ENCODE results near the gene BRD3. TPM values are rescaled to one million over a fixed set of nuclear protein-coding genes. Genes with fewer than 3 reads are reported as not detected.

Gene BRD3
- polyA plus RNA-seq, 1 donor, result 22.7 TPM

DNA sequence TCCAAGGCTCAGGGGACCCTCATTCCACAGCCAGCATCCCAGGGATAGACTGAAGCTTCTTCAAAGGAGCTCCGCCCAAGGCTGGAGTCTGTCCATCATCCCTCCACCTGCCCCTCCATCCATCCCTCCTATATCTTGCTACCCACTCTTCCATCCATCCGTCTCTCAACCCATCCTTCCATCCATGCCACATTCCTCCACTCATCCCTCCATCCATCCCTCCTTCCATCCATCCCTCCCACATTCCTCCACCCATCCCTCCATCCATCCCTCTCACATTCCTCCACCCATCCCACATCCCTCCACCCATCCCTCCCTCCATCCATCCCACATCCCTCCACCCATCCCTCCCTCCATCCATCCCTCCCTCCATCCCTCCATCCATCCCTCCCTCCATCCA lies 70.2 kb downstream of the BRD3 start:
- Histone ChIP-seq H3K9me3 (ENCODE audit: control insufficient read depth, low read depth, low read length) (no peaks in the 10 kb centered on the region), H3K36me3 (ENCODE audit: control insufficient read depth, insufficient read depth, low read length) (no peaks in the 10 kb centered on the region), H3K27ac (ENCODE audit: low read length) (no peak overlapping the region), H3K27me3 (ENCODE audit: control insufficient read depth, insufficient read depth, low read length) (no peaks in the 10 kb centered on the region), H3K4me3 (ENCODE audit: low read length) (no peak overlapping the region), H3K4me1 (ENCODE audit: control insufficient read depth, insufficient read depth, low read length) (peaks cover 10% of the 10 kb centered on the region)
- DNase-seq, result no peak
- 100% methylated on average over 1 of the region's 2 CpGs for WGBS (ENCODE audit: insufficient coverage, low lambda C conversion rate)

DNA sequence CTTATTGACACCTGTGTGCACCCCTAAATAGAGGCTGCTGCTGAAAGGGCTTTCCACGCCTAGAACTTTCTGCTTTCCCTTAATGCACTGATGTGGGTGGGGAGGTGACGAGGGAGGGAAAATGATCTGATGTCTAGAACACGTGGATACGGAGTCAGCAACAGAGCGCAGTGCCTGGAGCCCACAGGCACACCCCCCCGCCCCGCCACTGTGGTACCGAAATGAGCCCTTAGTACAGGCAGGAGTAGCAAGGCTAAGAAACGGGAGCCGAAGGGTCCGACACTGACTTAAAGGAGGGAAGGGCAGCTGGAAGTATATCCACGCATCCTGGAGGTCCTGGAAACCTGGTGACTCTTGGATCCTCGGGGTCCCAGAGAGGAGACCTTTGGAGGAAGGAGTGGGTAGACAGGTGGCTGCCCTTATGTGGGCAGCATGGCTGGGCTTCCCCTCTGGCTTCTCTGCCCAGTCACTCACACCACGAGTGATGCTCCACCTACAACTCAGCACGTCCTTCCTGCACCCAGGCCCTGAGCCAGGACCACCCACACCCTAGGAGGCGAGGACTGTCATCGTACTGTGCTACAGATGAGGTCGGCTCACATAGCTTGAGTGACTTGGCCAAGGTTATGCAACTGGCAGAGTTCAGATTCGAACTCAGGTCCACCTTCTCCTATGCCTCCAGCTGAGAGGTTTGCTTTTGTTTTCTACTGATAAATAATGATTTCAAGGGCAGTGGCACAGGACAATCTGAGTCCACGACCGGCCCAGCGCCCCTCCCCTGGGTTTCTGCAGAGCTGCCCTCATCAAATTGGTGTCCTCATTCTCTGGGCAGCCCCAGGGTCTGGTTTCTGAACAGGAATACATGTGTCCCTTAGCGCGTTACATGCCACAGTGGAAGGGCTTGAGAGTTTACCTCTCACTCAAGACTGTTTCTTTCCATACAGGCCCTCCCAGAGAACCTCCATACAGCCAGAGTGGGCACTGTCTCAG lies 71.0 kb downstream of the BRD3 start:
- WGBS (ENCODE audit: insufficient coverage, low lambda C conversion rate), result no CpG with 5 or more reads among the region's 24 CpGs
- no peaks in the 10 kb centered on the region for H3K27me3 ChIP-seq (ENCODE audit: control insufficient read depth, insufficient read depth, low read length)
- H3K4me3 ChIP-seq (ENCODE audit: low read length), result no peak overlapping the region
- no peaks in the 10 kb centered on the region for H3K36me3 ChIP-seq (ENCODE audit: control insufficient read depth, insufficient read depth, low read length)
- DNase-seq, result no peak
- H3K9me3 ChIP-seq (ENCODE audit: control insufficient read depth, low read depth, low read length), result no peaks in the 10 kb centered on the region
- H3K27ac ChIP-seq (ENCODE audit: low read length), result no peak overlapping the region
- H3K4me1 ChIP-seq (ENCODE audit: control insufficient read depth, insufficient read depth, low read length), result peaks cover 10% of the 10 kb centered on the region

DNA sequence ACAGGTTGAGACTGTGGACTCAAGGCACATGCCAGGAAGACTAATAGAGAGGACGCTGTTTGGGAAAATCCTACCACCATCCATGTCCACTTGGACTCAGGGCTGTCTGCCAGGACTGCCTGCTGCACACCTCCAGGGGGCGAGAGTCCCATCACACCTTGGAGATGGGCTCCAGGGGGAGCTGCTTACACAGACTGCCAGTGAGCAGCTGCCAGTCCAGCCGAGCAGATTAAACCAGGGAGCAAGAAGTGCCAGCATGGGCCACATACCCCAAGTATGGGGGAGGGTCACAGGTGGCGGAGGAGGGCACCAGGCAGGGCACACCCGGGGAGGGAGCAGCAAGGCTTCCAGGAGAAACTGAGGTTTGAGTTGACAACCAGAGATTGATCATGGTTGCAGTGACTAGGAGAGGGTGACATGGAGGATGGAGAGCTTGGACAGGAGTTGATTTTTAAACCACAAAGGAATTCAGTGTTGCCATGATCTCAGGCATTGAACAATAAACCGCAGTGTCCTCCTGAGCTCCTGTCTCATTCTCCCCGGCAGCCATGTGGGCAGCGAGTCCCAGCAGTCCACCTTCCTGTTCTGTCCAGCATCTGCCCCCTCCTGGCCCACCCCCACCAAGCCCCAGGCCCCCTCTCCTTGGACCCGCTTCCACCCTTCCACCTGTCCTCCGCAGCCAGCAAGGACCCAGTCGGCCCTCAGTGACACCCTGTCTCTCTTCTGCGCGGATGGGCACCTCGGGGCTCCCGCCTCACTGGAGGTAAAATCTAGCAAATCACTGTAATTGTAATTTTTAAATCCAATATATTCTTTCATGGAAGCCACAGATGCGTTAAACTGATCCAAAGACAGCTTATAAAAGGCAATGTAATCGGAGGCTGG lies 72.6 kb downstream of the BRD3 start:
- no peaks in the 10 kb centered on the region for H3K27me3 ChIP-seq (ENCODE audit: control insufficient read depth, insufficient read depth, low read length)
- no peak overlapping the region for H3K4me3 ChIP-seq (ENCODE audit: low read length)
- H3K4me1 ChIP-seq (ENCODE audit: control insufficient read depth, insufficient read depth, low read length), result peaks cover 12% of the 10 kb centered on the region
- H3K9me3 ChIP-seq (ENCODE audit: control insufficient read depth, low read depth, low read length), result peaks cover 2% of the 10 kb centered on the region
- WGBS (ENCODE audit: insufficient coverage, low lambda C conversion rate), result no CpG with 5 or more reads among the region's 17 CpGs
- DNase-seq, result no peak
- no peak overlapping the region for H3K27ac ChIP-seq (ENCODE audit: low read length)
- H3K36me3 ChIP-seq (ENCODE audit: control insufficient read depth, insufficient read depth, low read length), result no peaks in the 10 kb centered on the region

DNA sequence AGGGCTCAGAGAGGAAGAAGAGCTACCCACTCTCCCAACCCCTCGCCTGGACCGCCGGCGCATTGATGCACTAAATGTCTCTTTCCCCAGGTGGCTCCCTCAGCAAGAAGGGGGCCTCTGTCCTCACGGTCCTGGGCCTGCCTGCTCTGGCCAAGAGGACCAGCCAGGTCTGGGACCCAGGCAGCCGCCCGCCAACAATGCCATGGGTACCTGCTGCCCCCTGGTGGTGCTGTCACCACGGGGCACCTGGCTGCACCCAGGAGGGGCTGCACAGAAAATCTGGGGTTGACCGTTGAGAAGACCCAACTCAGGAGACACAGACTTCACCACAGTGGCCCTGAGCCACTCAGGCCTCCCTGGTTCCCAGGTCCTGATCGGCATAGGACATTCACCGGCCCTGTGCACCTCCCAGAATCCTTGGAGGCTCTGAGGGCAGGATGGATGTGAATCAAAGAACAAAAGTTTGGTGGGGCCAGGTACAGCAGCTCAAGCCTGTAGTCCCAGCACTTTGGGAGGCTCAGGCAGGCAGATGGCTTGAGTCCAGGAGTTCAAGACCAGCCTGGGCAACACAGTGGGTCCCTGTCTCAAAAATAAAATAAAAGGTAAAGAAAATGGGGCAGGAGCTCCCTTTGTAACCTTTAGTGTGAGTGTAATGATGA lies 73.3 kb downstream of the BRD3 start:
- WGBS (ENCODE audit: insufficient coverage, low lambda C conversion rate), result no CpG with 5 or more reads among the region's 11 CpGs
- Histone ChIP-seq H3K4me3 (ENCODE audit: low read length) (no peak overlapping the region), H3K36me3 (ENCODE audit: control insufficient read depth, insufficient read depth, low read length) (no peaks in the 10 kb centered on the region), H3K27me3 (ENCODE audit: control insufficient read depth, insufficient read depth, low read length) (no peaks in the 10 kb centered on the region), H3K4me1 (ENCODE audit: control insufficient read depth, insufficient read depth, low read length) (peaks cover 20% of the 10 kb centered on the region), H3K9me3 (ENCODE audit: control insufficient read depth, low read depth, low read length) (peaks cover 2% of the 10 kb centered on the region), H3K27ac (ENCODE audit: low read length) (no peak overlapping the region)
- DNase-seq, result peak in 1 of 2 donors; percentile 58

DNA sequence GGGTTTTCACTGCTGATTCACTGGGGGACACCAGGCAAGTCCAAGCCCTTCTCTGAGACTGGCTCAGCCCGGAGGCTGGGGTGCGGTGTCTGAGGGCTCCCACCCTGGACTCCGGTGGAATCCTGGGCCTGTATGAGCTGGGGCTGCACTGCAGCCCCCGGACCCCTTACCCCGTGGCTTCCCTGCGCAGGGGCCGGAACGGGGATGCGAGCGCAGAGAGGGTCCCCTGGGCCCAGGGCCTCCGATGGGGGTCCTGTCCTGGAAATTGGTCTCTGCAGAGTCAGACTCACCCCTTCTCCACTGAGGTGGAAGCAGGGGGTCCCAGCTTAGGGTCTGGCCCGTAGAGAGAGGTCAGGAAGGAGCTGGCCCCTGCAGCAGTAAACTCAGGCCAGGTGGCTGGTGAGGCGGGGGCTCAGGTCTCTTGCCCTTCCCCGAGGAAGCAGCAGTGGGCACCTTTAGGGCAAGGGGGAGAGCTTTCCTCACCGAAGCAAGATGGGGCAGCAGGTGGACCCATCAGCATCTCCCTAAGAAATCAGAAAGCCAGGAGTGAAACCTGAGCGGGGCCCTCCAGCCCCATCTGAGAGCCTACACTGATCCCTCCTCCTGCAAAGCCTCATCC lies 74.1 kb downstream of the BRD3 start:
- Histone ChIP-seq H3K27ac (ENCODE audit: low read length) (peak overlapping the region; percentile 90), H3K36me3 (ENCODE audit: control insufficient read depth, insufficient read depth, low read length) (no peaks in the 10 kb centered on the region), H3K27me3 (ENCODE audit: control insufficient read depth, insufficient read depth, low read length) (no peaks in the 10 kb centered on the region), H3K9me3 (ENCODE audit: control insufficient read depth, low read depth, low read length) (peaks cover 2% of the 10 kb centered on the region), H3K4me1 (ENCODE audit: control insufficient read depth, insufficient read depth, low read length) (peaks cover 20% of the 10 kb centered on the region), H3K4me3 (ENCODE audit: low read length) (peak overlapping the region; percentile 79)
- no peak for DNase-seq
- WGBS (ENCODE audit: insufficient coverage, low lambda C conversion rate), result no CpG with 5 or more reads among the region's 16 CpGs

DNA sequence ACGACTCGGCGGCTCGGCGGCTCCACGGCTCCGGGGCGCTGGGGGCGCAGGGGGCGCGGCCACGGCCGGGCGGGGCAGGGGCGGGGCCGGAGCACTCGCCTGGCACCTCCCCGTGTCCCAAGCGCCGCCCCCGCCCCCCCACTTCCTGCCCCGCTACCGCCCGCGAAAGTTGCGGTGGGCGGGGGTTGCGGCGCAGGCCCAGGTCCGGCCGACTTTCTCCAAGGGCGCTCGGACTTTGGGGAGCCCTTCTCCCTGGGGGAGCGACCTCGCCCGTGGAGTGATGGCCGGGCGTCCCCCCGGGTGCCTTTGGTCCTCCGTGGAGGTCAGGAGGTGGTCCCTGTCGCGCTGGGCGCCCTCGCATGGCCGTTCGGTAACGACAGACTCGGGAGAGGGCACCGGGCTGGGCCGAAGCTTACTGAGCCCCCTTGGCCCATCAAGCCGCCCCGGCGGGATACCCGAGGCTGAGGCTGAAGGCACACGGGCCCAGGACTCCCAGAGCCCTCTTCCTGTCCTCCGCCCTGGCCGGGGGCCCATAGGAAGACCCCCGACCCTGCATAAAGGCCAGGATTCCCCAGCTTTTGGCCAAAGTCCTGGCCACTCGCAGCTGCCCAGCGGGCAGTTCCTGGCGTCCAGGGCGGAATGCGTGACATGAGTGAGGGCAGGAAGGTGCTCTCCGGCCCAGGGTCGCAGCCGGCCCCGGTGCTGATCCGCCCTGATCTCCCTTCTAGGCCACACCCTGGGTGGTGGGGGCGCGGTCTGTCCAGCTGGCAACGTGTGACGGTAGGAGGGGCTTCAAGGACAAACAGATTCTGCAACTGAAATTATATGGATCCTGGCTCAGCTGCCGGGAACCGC lies 74.8 kb downstream of the BRD3 start:
- H3K4me1 ChIP-seq (ENCODE audit: control insufficient read depth, insufficient read depth, low read length), result peaks cover 25% of the 10 kb centered on the region
- no CpG with 5 or more reads among the region's 74 CpGs for WGBS (ENCODE audit: insufficient coverage, low lambda C conversion rate)

DNA sequence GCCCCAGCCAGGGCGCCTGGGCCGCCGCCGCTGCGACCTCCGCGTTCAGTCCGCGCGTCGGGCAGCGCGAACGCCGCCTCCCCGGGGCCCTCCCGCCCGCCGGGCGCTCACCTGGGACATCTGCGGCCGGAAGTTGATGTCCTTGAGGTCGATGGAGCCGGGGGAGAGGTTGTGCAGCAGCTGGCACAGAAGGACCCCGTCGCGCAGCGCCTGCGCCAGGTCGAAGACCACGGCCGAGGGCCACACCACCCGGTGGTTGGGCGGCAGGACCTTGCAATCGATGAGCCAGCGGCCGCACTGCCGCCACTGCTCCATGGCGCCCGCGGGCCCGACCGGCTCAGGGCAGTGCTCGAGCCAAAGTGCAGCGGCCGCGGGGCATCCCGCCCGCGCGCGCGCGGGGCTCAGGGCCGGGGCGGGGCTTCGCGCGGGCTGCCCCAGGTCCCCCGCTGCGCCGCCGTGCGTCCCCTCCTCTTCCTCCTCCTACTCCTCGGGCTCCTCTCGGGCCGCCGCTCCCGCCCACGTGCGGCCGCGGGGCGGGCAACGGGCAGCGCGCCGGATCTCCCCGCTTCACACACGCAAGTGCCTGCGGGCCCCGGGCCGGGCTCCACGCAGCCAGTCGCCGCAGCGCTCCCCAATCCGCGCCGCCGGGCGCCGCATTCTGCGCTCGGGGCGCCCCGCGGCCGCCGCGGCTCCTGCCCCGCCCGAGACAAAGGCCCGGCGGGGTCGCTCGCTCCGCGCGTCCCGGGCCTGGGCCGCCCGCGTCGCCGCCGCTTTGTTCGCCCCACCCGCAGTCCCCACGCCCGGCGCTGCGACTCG lies 75.7 kb downstream of the BRD3 start, which contains the start of gene VAV2:
VAV2 (minus strand) TSS at position 361 of the 816 bp plus-strand sequence; CDS start at position 315, 46 bp downstream.
- DNase-seq, result peak in 1 of 2 donors; percentile 81
- peak within 1 kb of the TSS; percentile 79 for H3K4me3 ChIP-seq (ENCODE audit: low read length)
- peaks cover 8% of the 10 kb centered on the region for H3K36me3 ChIP-seq (ENCODE audit: control insufficient read depth, insufficient read depth, low read length)
- peaks cover 29% of the 10 kb centered on the region for H3K4me1 ChIP-seq (ENCODE audit: control insufficient read depth, insufficient read depth, low read length)
- H3K27ac ChIP-seq (ENCODE audit: low read length), result peak within 1 kb of the TSS; percentile 100
- no CpG with 5 or more reads among the region's 124 CpGs for WGBS (ENCODE audit: insufficient coverage, low lambda C conversion rate)
- no peaks in the 10 kb centered on the region for H3K27me3 ChIP-seq (ENCODE audit: control insufficient read depth, insufficient read depth, low read length)
- H3K9me3 ChIP-seq (ENCODE audit: control insufficient read depth, low read depth, low read length), result peaks cover 2% of the 10 kb centered on the region

More for the DNA sequence above, 74.8 kb downstream of the BRD3 start:
- Histone ChIP-seq H3K36me3 (ENCODE audit: control insufficient read depth, insufficient read depth, low read length) (peaks cover 3% of the 10 kb centered on the region), H3K27ac (ENCODE audit: low read length) (peak overlapping the region; percentile 90), H3K9me3 (ENCODE audit: control insufficient read depth, low read depth, low read length) (peaks cover 2% of the 10 kb centered on the region), H3K27me3 (ENCODE audit: control insufficient read depth, insufficient read depth, low read length) (no peaks in the 10 kb centered on the region), H3K4me3 (ENCODE audit: low read length) (peak overlapping the region; percentile 79)
- DNase-seq, result peak; percentile 76 to 88

DNA sequence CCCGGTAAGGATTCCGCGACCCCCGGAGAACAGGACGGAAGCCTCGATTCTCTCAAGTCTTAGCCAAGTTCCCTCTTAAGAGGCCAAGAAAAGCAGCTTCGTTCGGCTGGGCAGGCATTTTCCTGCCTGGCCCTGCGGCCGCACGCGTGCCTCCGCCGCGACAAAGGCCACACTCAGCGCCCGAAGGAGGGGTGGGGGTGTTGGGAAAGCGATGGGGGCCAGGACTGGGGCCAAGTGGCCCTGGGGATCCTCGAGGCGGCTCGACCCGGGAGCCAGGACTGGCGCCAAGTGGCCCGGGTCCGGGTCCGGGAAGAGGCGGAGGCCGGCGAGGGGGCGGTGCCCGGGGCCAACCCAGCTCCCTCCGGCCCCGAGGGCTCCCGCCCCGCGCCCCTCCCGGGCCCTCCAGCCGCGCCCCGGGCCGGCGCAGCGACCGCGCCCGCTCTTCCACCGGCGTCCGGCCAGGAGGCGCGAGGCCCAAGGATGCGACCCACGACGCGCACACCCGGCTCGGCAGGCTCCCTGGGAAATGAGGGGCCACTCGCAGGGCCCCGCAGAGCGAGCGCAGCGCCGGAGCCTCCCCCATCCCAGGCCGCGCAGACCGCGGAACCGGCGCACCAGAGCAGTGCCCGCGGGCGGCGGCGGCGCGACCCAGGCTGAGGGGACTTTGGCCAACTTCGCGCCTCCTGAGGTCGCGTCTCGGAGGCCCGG lies 76.5 kb downstream of the BRD3 start:
- Histone ChIP-seq H3K27ac (ENCODE audit: low read length) (peak overlapping the region; percentile 100), H3K4me1 (ENCODE audit: control insufficient read depth, insufficient read depth, low read length) (peaks cover 31% of the 10 kb centered on the region), H3K36me3 (ENCODE audit: control insufficient read depth, insufficient read depth, low read length) (peaks cover 9% of the 10 kb centered on the region), H3K9me3 (ENCODE audit: control insufficient read depth, low read depth, low read length) (peaks cover 2% of the 10 kb centered on the region), H3K4me3 (ENCODE audit: low read length) (peak overlapping the region; percentile 67), H3K27me3 (ENCODE audit: control insufficient read depth, insufficient read depth, low read length) (no peaks in the 10 kb centered on the region)
- peak in 1 of 2 donors; percentile 67 for DNase-seq
- WGBS (ENCODE audit: insufficient coverage, low lambda C conversion rate), result no CpG with 5 or more reads among the region's 82 CpGs
